Measurements from ENCODE around the gene MMP23B. TPM values are rescaled to one million over a fixed set of nuclear protein-coding genes. Genes with fewer than 3 reads are reported as not detected.
"Not testable (repeated sequence)": the region's sequence is repeated elsewhere in the genome, so short reads cannot be mapped to it uniquely, and the experiment has no call there.

The MMP23B gene
- polyA plus RNA-seq, 3 donors, result 0.21 to 1.5 (median 0.24) TPM

- H3K9me3 ChIP-seq (replicated peaks in 1 of 2; ENCODE audit: control insufficient read depth in 1 of 2, insufficient read depth in 1 of 2, low read length in 2 of 2); DNase-seq; H3K4me1 ChIP-seq (ENCODE audit: control insufficient read depth in 1 of 2, insufficient read depth in 2 of 2, low read length in 2 of 2); H3K4me1 Mint-ChIP-seq; H2AFZ ChIP-seq (ENCODE audit: insufficient read depth, low read depth, low read length, poor library complexity, severe bottlenecking); H3K27ac ChIP-seq (ENCODE audit: low read depth in 1 of 2, low read length in 2 of 2); H3K4me2 ChIP-seq (replicated peaks; ENCODE audit: extremely low read depth, low read length, poor library complexity, severe bottlenecking); H3K4me3 Mint-ChIP-seq; intact Hi-C loops (cut with micrococcal nuclease); H3K27ac Mint-ChIP-seq; H3K9ac ChIP-seq (ENCODE audit: insufficient read depth, low read length, poor library complexity, severe bottlenecking); H4K20me1 ChIP-seq (ENCODE audit: insufficient read depth, low read length); H3K4me3 ChIP-seq (replicated peaks in 1 of 3; ENCODE audit: low read depth in 2 of 3, low read length in 3 of 3); H3K79me2 ChIP-seq (ENCODE audit: insufficient read depth, low read length): not testable (repeated sequence)
- Histone ChIP-seq H3K27me3 (ENCODE audit: control insufficient read depth in 2 of 2, insufficient read depth in 2 of 2, low read length in 2 of 2) (peaks cover 11 to 17% of the 10 kb centered on the region in 2 donors), H3K36me3 (replicated peaks in 1 of 2; ENCODE audit: control insufficient read depth in 1 of 2, insufficient read depth in 2 of 2, low read length in 2 of 2) (peaks cover 16 to 22% of the 10 kb centered on the region in 2 donors)
- no CpG with 5 or more reads among the region's 13 CpGs for WGBS (ENCODE audit: insufficient coverage)
- peaks cover 8 to 28% (median 17%) of the 10 kb centered on the region in 3 donors for H3K27me3 Mint-ChIP-seq (ENCODE audit: low read depth in 3 of 3)
- H3K36me3 Mint-ChIP-seq, result peaks cover 23 to 28% of the 10 kb centered on the region in 2 donors
- H3K9me3 Mint-ChIP-seq, result peaks cover 0 to 10% (median 3%) of the 10 kb centered on the region in 7 donors
Measured at GRCh38 chr1:1634613-1635012, 2.6 kb downstream of the MMP23B start.

DNA sequence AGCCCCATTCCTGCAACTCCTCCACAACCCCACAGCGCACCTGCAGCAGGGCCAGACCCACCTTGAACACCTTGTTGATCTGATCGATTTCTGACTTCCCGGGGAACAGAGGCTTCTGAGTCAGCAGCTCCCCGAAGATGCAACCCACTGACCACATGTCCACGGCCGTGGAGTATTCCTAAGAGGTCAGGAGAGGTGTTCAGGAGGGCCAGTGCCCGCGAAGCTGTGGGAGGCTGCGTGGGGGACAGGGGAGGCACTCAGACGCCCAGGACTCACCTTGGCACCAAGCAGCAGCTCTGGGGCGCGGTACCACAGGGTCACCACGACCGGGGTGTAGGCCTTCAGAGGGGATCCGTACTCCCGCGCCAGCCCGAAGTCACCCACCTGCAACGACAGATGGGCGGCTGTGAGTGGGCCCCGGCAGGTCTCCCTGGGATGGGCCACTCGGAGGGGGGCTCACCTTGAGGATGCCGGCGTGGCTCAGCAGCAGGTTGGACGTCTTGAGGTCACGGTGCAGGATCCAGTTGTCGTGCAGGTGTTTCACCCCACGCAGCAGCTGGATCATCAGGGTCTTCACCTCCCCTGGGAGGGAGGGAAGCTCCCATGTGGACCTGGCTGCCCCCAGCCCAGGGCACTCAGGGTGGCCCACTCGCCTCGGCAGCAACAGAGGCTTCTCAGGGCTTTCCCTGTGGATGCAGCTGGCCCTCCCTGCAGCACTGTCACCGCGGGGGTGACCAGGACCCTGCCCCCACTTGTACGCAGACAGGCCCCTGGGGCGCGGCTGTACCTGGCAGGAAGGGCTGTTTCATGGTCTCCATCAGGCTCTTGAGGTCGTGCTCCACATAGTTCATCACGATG, 4.9 kb downstream of the MMP23B start:
- H3K4me3 Mint-ChIP-seq; H3K9ac ChIP-seq (ENCODE audit: insufficient read depth, low read length, poor library complexity, severe bottlenecking); H4K20me1 ChIP-seq (ENCODE audit: insufficient read depth, low read length); H3K27ac Mint-ChIP-seq; intact Hi-C loops (cut with micrococcal nuclease); H3K79me2 ChIP-seq (ENCODE audit: insufficient read depth, low read length); H3K9me3 Mint-ChIP-seq; H3K27me3 ChIP-seq (ENCODE audit: control insufficient read depth in 2 of 2, insufficient read depth in 2 of 2, low read length in 2 of 2); H3K27me3 Mint-ChIP-seq (ENCODE audit: low read depth in 3 of 3); H3K4me3 ChIP-seq (replicated peaks in 1 of 3; ENCODE audit: low read depth in 2 of 3, low read length in 3 of 3); DNase-seq; H3K27ac ChIP-seq (ENCODE audit: low read depth in 1 of 2, low read length in 2 of 2); H3K4me2 ChIP-seq (replicated peaks; ENCODE audit: extremely low read depth, low read length, poor library complexity, severe bottlenecking); H3K4me1 ChIP-seq (ENCODE audit: control insufficient read depth in 1 of 2, insufficient read depth in 2 of 2, low read length in 2 of 2); H3K9me3 ChIP-seq (replicated peaks in 1 of 2; ENCODE audit: control insufficient read depth in 1 of 2, insufficient read depth in 1 of 2, low read length in 2 of 2); H3K4me1 Mint-ChIP-seq; H2AFZ ChIP-seq (ENCODE audit: insufficient read depth, low read depth, low read length, poor library complexity, severe bottlenecking): not testable (repeated sequence)
- peaks cover 27 to 32% of the 10 kb centered on the region in 2 donors for H3K36me3 Mint-ChIP-seq
- H3K36me3 ChIP-seq (replicated peaks in 1 of 2; ENCODE audit: control insufficient read depth in 1 of 2, insufficient read depth in 2 of 2, low read length in 2 of 2), result peaks cover 16 to 24% of the 10 kb centered on the region in 2 donors
- 96% methylated on average over 32 of the region's 37 CpGs for WGBS (ENCODE audit: insufficient coverage)

DNA sequence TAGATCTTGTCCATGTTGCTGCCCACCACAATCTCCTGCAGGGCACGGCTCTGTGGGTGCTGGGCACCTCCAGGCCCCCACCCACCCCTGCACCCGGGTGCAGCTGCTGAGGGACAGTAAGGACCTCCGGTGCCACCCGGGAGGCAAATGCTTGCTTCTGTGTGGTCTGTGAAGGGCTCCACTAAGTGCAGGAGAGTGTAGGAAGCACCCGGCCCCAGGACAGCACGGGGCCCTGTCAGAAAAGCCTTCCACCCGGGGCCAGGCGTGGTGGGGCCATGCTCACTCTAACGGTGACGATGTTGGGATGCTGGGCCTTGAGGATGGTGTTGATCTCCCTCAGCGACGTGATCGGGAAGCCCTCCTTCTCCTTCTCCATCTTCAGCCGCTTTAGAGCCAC, 5.5 kb downstream of the MMP23B start:
- H3K27ac ChIP-seq (ENCODE audit: low read depth in 1 of 2, low read length in 2 of 2); H3K9me3 Mint-ChIP-seq; H3K4me1 Mint-ChIP-seq; H3K27ac Mint-ChIP-seq; H4K20me1 ChIP-seq (ENCODE audit: insufficient read depth, low read length); intact Hi-C loops (cut with micrococcal nuclease); H3K79me2 ChIP-seq (ENCODE audit: insufficient read depth, low read length); H3K4me2 ChIP-seq (replicated peaks; ENCODE audit: extremely low read depth, low read length, poor library complexity, severe bottlenecking); H3K27me3 Mint-ChIP-seq (ENCODE audit: low read depth in 3 of 3); H3K4me1 ChIP-seq (ENCODE audit: control insufficient read depth in 1 of 2, insufficient read depth in 2 of 2, low read length in 2 of 2); H2AFZ ChIP-seq (ENCODE audit: insufficient read depth, low read depth, low read length, poor library complexity, severe bottlenecking); H3K9ac ChIP-seq (ENCODE audit: insufficient read depth, low read length, poor library complexity, severe bottlenecking); H3K4me3 ChIP-seq (replicated peaks in 1 of 3; ENCODE audit: low read depth in 2 of 3, low read length in 3 of 3); H3K27me3 ChIP-seq (ENCODE audit: control insufficient read depth in 2 of 2, insufficient read depth in 2 of 2, low read length in 2 of 2); H3K4me3 Mint-ChIP-seq; H3K9me3 ChIP-seq (replicated peaks in 1 of 2; ENCODE audit: control insufficient read depth in 1 of 2, insufficient read depth in 1 of 2, low read length in 2 of 2); DNase-seq: not testable (repeated sequence)
- H3K36me3 ChIP-seq (replicated peaks in 1 of 2; ENCODE audit: control insufficient read depth in 1 of 2, insufficient read depth in 2 of 2, low read length in 2 of 2), result peaks cover 16 to 24% of the 10 kb centered on the region in 2 donors
- peaks cover 27 to 32% of the 10 kb centered on the region in 2 donors for H3K36me3 Mint-ChIP-seq
- 100% methylated on average over 3 of the region's 14 CpGs for WGBS (ENCODE audit: insufficient coverage)

DNA sequence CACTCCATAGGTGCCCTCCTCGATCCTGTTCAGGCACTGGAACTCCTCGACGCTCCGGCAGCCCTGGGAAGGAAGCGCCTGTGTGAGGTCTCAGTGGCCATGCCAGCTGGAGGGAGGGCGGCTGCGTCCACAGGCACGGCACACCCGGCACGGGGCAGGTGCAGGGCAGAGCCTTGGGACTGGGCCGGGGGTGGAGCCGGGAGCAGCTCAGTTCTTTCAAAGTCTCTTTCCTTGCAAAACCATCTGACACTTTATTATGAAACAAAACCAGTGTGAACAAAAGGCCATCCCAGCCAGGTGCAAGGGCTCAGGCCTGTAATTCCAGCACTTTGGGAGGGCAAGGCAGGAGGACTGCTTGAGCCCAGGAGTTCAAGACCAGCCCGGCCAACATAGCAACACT, 6.6 kb downstream of the MMP23B start:
- H3K4me1 Mint-ChIP-seq; H3K4me2 ChIP-seq (replicated peaks; ENCODE audit: extremely low read depth, low read length, poor library complexity, severe bottlenecking); H3K27ac ChIP-seq (ENCODE audit: low read depth in 1 of 2, low read length in 2 of 2); intact Hi-C loops (cut with micrococcal nuclease); H2AFZ ChIP-seq (ENCODE audit: insufficient read depth, low read depth, low read length, poor library complexity, severe bottlenecking); H4K20me1 ChIP-seq (ENCODE audit: insufficient read depth, low read length); H3K27me3 ChIP-seq (ENCODE audit: control insufficient read depth in 2 of 2, insufficient read depth in 2 of 2, low read length in 2 of 2); H3K79me2 ChIP-seq (ENCODE audit: insufficient read depth, low read length); H3K27ac Mint-ChIP-seq; DNase-seq; H3K4me3 Mint-ChIP-seq; H3K4me3 ChIP-seq (replicated peaks in 1 of 3; ENCODE audit: low read depth in 2 of 3, low read length in 3 of 3); H3K9me3 ChIP-seq (replicated peaks in 1 of 2; ENCODE audit: control insufficient read depth in 1 of 2, insufficient read depth in 1 of 2, low read length in 2 of 2); H3K9me3 Mint-ChIP-seq; H3K9ac ChIP-seq (ENCODE audit: insufficient read depth, low read length, poor library complexity, severe bottlenecking); H3K27me3 Mint-ChIP-seq (ENCODE audit: low read depth in 3 of 3); H3K4me1 ChIP-seq (ENCODE audit: control insufficient read depth in 1 of 2, insufficient read depth in 2 of 2, low read length in 2 of 2): not testable (repeated sequence)
- peaks cover 29 to 35% of the 10 kb centered on the region in 2 donors for H3K36me3 Mint-ChIP-seq
- no CpG with 5 or more reads among the region's 13 CpGs for WGBS (ENCODE audit: insufficient coverage)
- peaks cover 16 to 24% of the 10 kb centered on the region in 2 donors for H3K36me3 ChIP-seq (replicated peaks in 1 of 2; ENCODE audit: control insufficient read depth in 1 of 2, insufficient read depth in 2 of 2, low read length in 2 of 2)

All from CD14-positive monocyte (primary cell).